ENCODE measurements around the gene N4BP2L1. TPM values are rescaled to one million over a fixed set of nuclear protein-coding genes. Genes with fewer than 3 reads are reported as not detected.

The N4BP2L1 gene
- total RNA-seq, 1 donor from 2014 or later, result 1.2 TPM

DNA sequence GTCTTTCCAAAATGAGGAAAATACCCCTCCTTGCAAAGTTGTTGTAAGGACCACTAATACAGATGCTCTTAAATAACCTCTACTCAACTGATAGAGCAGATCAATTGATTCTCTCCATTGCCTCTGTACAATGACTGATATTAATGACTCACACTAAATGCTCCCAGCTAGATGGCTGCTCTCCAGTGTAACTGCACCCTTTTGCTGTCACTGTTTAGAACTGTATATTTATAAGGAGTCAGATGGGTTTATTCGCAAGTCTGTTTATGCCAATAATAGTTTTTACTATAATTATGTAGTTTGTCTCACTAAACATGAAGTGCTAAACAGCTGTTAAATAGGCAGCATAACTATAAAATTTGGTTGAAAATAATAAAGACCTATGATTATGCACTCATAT, 21.0 kb upstream of the N4BP2L1 start:
- H3K4me3 ChIP-seq, result no peak overlapping the region
- Mint-ChIP-seq H3K4me3 (no peak overlapping the region), H3K9me3 (peaks cover 2% of the 10 kb centered on the region), H3K36me3 (no peaks in the 10 kb centered on the region), H3K27me3 (ENCODE audit: insufficient read depth, low read depth) (no peaks in the 10 kb centered on the region), H3K27ac (no peak overlapping the region), H3K4me1 (peaks cover 17% of the 10 kb centered on the region)
- H3K27ac ChIP-seq, result no peak overlapping the region
- DNase-seq (ENCODE audit: low spot score), result no peak
- no peak overlapping the region for H3K9ac ChIP-seq
- peaks cover 21% of the 10 kb centered on the region for H3K4me1 ChIP-seq
- H2AFZ ChIP-seq (replicated peaks), result no peak overlapping the region
- TF ChIP-seq EZH2phosphoT487 (IDR thresholded peaks at IDR 0.05) (no peak), EZH2 (IDR thresholded peaks at IDR 0.05) (no peak)
- TF ChIP-seq, protein P1, sequence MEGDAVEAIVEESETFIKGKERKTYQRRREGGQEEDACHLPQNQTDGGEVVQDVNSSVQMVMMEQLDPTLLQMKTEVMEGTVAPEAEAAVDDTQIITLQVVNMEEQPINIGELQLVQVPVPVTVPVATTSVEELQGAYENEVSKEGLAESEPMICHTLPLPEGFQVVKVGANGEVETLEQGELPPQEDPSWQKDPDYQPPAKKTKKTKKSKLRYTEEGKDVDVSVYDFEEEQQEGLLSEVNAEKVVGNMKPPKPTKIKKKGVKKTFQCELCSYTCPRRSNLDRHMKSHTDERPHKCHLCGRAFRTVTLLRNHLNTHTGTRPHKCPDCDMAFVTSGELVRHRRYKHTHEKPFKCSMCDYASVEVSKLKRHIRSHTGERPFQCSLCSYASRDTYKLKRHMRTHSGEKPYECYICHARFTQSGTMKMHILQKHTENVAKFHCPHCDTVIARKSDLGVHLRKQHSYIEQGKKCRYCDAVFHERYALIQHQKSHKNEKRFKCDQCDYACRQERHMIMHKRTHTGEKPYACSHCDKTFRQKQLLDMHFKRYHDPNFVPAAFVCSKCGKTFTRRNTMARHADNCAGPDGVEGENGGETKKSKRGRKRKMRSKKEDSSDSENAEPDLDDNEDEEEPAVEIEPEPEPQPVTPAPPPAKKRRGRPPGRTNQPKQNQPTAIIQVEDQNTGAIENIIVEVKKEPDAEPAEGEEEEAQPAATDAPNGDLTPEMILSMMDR (IDR thresholded peaks at IDR 0.05), result no peak
- no peaks in the 10 kb centered on the region for H3K27me3 ChIP-seq
- H3K9me3 ChIP-seq (ENCODE audit: low read depth), result no peaks in the 10 kb centered on the region
- no peaks in the 10 kb centered on the region for H3K36me3 ChIP-seq
- H3K4me2 ChIP-seq, result no peak overlapping the region
- H4K20me1 ChIP-seq (ENCODE audit: low read depth), result peaks cover 7% of the 10 kb centered on the region
- no peaks in the 10 kb centered on the region for H3K79me2 ChIP-seq (ENCODE audit: low read depth)
- H3F3A ChIP-seq (ENCODE audit: low read depth), result peaks cover 23% of the 10 kb centered on the region

GRCh38 chr13:32447894-32448623, 20.1 kb upstream of the N4BP2L1 start:
- H3K27me3 ChIP-seq, result no peaks in the 10 kb centered on the region
- H3K27ac Mint-ChIP-seq, result no peak overlapping the region

GRCh38 chr13:32446773-32447465, 19.0 kb upstream of the N4BP2L1 start:
- Histone ChIP-seq H3K27ac (no peak overlapping the region), H3K4me1 (peaks cover 21% of the 10 kb centered on the region), H3K79me2 (ENCODE audit: low read depth) (no peaks in the 10 kb centered on the region), H3F3A (ENCODE audit: low read depth) (peaks cover 23% of the 10 kb centered on the region), H3K36me3 (no peaks in the 10 kb centered on the region), H2AFZ (replicated peaks) (no peak overlapping the region), H4K20me1 (ENCODE audit: low read depth) (peaks cover 7% of the 10 kb centered on the region), H3K4me3 (no peak overlapping the region), H3K4me2 (peak overlapping the region; percentile 40), H3K9ac (no peak overlapping the region), H3K27me3 (no peaks in the 10 kb centered on the region), H3K9me3 (ENCODE audit: low read depth) (no peaks in the 10 kb centered on the region)
- Mint-ChIP-seq H3K9me3 (peaks cover 2% of the 10 kb centered on the region), H3K4me3 (no peak overlapping the region), H3K36me3 (peaks cover 2% of the 10 kb centered on the region), H3K27ac (no peak overlapping the region), H3K4me1 (peaks cover 17% of the 10 kb centered on the region), H3K27me3 (ENCODE audit: insufficient read depth, low read depth) (no peaks in the 10 kb centered on the region)
- DNase-seq (ENCODE audit: low spot score), result no peak
- TF ChIP-seq EZH2phosphoT487 (IDR thresholded peaks at IDR 0.05), result no peak
- TF ChIP-seq EZH2 (IDR thresholded peaks at IDR 0.05), result no peak
- TF ChIP-seq, protein P1 (IDR thresholded peaks at IDR 0.05), result no peak

More at GRCh38 chr13:32447894-32448623, 20.1 kb upstream of the N4BP2L1 start:
- peaks cover 17% of the 10 kb centered on the region for H3K4me1 Mint-ChIP-seq
- no peaks in the 10 kb centered on the region for H3K9me3 ChIP-seq (ENCODE audit: low read depth)
- peaks cover 2% of the 10 kb centered on the region for H3K9me3 Mint-ChIP-seq
- no peak overlapping the region for H3K27ac ChIP-seq
- no peaks in the 10 kb centered on the region for H3K36me3 Mint-ChIP-seq
- H3F3A ChIP-seq (ENCODE audit: low read depth), result peaks cover 23% of the 10 kb centered on the region
- peaks cover 21% of the 10 kb centered on the region for H3K4me1 ChIP-seq
- peaks cover 7% of the 10 kb centered on the region for H4K20me1 ChIP-seq (ENCODE audit: low read depth)
- no peak overlapping the region for H3K9ac ChIP-seq
- no peak overlapping the region for H3K4me3 ChIP-seq
- H3K79me2 ChIP-seq (ENCODE audit: low read depth), result no peaks in the 10 kb centered on the region
- no peak for DNase-seq (ENCODE audit: low spot score)
- TF ChIP-seq EZH2phosphoT487 (IDR thresholded peaks at IDR 0.05), result no peak
- TF ChIP-seq, protein P1 (IDR thresholded peaks at IDR 0.05), result no peak
- no peak for TF ChIP-seq EZH2 (IDR thresholded peaks at IDR 0.05)
- H3K27me3 Mint-ChIP-seq (ENCODE audit: insufficient read depth, low read depth), result no peaks in the 10 kb centered on the region
- H3K4me2 ChIP-seq, result peak overlapping the region; percentile 40
- H2AFZ ChIP-seq (replicated peaks), result no peak overlapping the region
- no peak overlapping the region for H3K4me3 Mint-ChIP-seq
- H3K36me3 ChIP-seq, result no peaks in the 10 kb centered on the region

Data from neural progenitor cell (in vitro differentiated cells).